Measurements from ENCODE around the gene DNAH9.

The DNAH9 gene

DNA sequence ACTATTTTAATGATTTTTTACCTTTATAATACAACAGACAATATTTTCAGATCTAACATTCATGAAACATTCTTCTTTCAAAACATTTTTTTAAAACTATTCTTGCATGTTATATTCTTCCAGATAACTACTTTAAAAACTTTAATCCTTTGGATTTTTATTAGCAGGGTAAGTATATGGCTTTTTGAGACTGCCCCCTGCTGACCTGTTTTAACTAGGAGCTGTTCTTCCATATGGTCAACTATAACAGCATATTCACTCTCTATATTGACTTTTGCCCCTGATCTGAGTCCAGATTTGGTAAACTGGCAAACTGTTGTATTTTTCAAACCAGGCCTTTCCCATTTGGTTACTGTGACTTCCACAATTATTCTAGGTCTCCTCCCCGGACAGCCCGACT lies 382.5 kb downstream of the DNAH9 start:
- H3K4me3 ChIP-seq (ENCODE audit: low read depth, low read length), result no peak overlapping the region
- TF ChIP-seq, protein P1, sequence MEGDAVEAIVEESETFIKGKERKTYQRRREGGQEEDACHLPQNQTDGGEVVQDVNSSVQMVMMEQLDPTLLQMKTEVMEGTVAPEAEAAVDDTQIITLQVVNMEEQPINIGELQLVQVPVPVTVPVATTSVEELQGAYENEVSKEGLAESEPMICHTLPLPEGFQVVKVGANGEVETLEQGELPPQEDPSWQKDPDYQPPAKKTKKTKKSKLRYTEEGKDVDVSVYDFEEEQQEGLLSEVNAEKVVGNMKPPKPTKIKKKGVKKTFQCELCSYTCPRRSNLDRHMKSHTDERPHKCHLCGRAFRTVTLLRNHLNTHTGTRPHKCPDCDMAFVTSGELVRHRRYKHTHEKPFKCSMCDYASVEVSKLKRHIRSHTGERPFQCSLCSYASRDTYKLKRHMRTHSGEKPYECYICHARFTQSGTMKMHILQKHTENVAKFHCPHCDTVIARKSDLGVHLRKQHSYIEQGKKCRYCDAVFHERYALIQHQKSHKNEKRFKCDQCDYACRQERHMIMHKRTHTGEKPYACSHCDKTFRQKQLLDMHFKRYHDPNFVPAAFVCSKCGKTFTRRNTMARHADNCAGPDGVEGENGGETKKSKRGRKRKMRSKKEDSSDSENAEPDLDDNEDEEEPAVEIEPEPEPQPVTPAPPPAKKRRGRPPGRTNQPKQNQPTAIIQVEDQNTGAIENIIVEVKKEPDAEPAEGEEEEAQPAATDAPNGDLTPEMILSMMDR (IDR thresholded peaks at IDR 0.05; ENCODE audit: low read depth, low read length), result peak; percentile 52
- peak; percentile 7 for DNase-seq (ENCODE audit: low read depth, low spot score)
- in situ Hi-C loops (cut with HindIII; ENCODE audit: low sequenced_read_pairs), result no loop called here

DNA sequence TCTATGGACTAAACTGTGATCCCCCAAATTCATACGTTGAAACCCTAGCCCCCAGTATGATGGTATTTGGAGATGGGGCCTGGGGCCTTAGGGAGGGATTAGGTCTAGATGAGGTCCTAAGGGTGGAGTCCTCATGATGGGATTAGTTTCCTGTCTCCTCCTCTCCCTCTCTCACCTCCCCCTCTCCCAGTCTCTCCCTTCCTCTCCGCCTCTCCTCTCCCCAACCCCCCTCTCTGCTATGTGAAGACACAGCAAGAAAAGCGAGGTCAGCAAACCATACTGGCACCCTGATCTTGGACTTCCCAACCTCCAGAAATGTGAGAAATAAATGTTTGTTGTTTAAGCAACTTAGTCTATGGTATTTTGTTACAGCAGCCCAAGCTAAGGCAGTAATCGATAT lies 383.6 kb downstream of the DNAH9 start:
- H3K4me3 ChIP-seq (ENCODE audit: low read depth, low read length), result no peak overlapping the region
- in situ Hi-C loops (cut with HindIII; ENCODE audit: low sequenced_read_pairs), result no loop called here
- DNase-seq (ENCODE audit: low read depth, low spot score), result no peak
- TF ChIP-seq, protein P1 (IDR thresholded peaks at IDR 0.05; ENCODE audit: low read depth, low read length), result no peak

- TF ChIP-seq, protein P1 (IDR thresholded peaks at IDR 0.05; ENCODE audit: low read depth, low read length), result no peak
- peak; percentile 44 for DNase-seq (ENCODE audit: low read depth, low spot score)
- in situ Hi-C loops (cut with HindIII; ENCODE audit: low sequenced_read_pairs), result no loop called here
- no peak overlapping the region for H3K4me3 ChIP-seq (ENCODE audit: low read depth, low read length)
These were observed 388.1 kb downstream of the DNAH9 start for GRCh38 chr17:11986179-11986941.

- peak; percentile 69 for DNase-seq (ENCODE audit: low read depth, low spot score)
- in situ Hi-C loops (cut with HindIII; ENCODE audit: low sequenced_read_pairs), result no loop called here
- TF ChIP-seq, protein P1 (IDR thresholded peaks at IDR 0.05; ENCODE audit: low read depth, low read length), result peak; percentile 45
- no peak overlapping the region for H3K4me3 ChIP-seq (ENCODE audit: low read depth, low read length)
These were observed 388.7 kb downstream of the DNAH9 start for GRCh38 chr17:11986942-11987329.

- TF ChIP-seq, protein P1 (IDR thresholded peaks at IDR 0.05; ENCODE audit: low read depth, low read length), result no peak
- DNase-seq (ENCODE audit: low read depth, low spot score), result no peak
- H3K4me3 ChIP-seq (ENCODE audit: low read depth, low read length), result no peak overlapping the region
- in situ Hi-C loops (cut with HindIII; ENCODE audit: low sequenced_read_pairs), result no loop called here
These were observed 392.2 kb downstream of the DNAH9 start for GRCh38 chr17:11990363-11990983.

GRCh38 chr17:11991461-11991860 lies 393.2 kb downstream of the DNAH9 start:
- TF ChIP-seq, protein P1 (IDR thresholded peaks at IDR 0.05; ENCODE audit: low read depth, low read length), result no peak
- no peak overlapping the region for H3K4me3 ChIP-seq (ENCODE audit: low read depth, low read length)
- in situ Hi-C loops (cut with HindIII; ENCODE audit: low sequenced_read_pairs), result no loop called here

More at GRCh38 chr17:11991461-11991860, 393.2 kb downstream of the DNAH9 start:
- no peak for DNase-seq (ENCODE audit: low read depth, low spot score)
